Activated naive CD4-positive, alpha-beta T cell treated with anti-CD3 and anti-CD28 coated beads, Interleukin-2, amount 10 ng/mL, durations not matched to agents 7 days and 5 days (primary cell): Measurements from ENCODE around the gene ADD2.

ENCODE experiments used
- CTCF ChIA-PET: fragments of 350-600 bp; sonication (Branson Sonifier 250); formaldehyde crosslinking; loops from one replicate; lab custom pipeline; 2021; ENCODE audit warnings: antibody characterized with exemption; lab: Charles Lee
- DNase-seq: peaks from one replicate; pipeline ENCODE4 v3.0.0-alpha.2; 2020
- H3K27ac Mint-ChIP-seq: one replicate; pipeline ENCODE4 v1.8.0; 2021; ENCODE audit warnings: mild to moderate bottlenecking, moderate library complexity, mixed read lengths
- H3K27me3 Mint-ChIP-seq: one replicate; pipeline ENCODE4 v1.8.0; 2021; ENCODE audit warnings: mild to moderate bottlenecking, mixed read lengths
- H3K36me3 Mint-ChIP-seq: one replicate; pipeline ENCODE4 v1.8.0; 2021; ENCODE audit warnings: mixed read lengths
- H3K4me1 Mint-ChIP-seq: one replicate; pipeline ENCODE4 v1.8.0; 2021; ENCODE audit warnings: mixed read lengths
- H3K4me3 Mint-ChIP-seq: one replicate; pipeline ENCODE4 v1.8.0; 2021; ENCODE audit warnings: mild to moderate bottlenecking, moderate library complexity, mixed read lengths
- H3K9me3 Mint-ChIP-seq: one replicate; pipeline ENCODE4 v1.8.0; 2021; ENCODE audit warnings: mixed read lengths

Gene ADD2

DNA sequence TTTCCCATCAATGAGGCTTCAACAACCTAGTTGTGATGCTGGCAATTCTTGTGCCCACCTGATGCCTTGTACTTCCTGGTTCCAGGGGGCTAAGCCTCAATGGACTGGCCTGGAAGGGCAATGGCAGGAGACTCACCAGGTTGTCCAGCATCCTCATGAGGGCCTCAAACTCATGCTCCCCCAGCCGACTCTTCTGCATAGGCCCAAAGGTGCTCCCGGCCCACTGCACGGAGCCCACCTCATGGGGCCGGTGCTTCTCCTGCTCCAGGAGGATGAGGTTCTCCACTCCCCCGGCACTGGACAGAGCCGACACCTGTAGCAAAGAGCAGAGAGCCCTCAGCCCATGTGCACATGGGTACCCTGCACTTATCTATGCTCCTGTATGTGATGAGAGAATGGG lies 84.5 kb downstream of the ADD2 start:
- Mint-ChIP-seq H3K4me1 (no peaks in the 10 kb centered on the region), H3K4me3 (no peak overlapping the region), H3K36me3 (peaks cover 2% of the 10 kb centered on the region), H3K27ac (no peak overlapping the region), H3K9me3 (no peaks in the 10 kb centered on the region), H3K27me3 (no peaks in the 10 kb centered on the region)
- DNase-seq = no peak
- CTCF ChIA-PET = no interaction called here

DNA sequence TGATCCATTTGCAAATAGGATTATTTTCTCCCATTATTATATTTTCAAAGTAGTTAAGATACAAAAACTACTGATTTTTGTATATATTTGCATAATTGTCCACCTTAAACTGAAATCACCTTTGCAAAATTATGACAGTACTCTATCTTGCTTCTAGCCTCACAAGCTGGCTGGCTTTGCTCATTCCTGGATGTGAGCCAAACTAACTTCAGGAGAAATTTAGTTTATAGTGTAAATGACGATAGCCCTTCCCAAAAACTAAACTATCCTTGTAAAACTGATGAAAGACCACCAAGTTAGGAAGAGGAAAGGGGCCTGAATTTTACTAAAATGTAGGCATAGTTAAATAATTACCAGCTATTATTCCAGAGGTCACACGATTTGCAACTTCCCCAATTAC lies 87.3 kb downstream of the ADD2 start:
- Mint-ChIP-seq H3K27me3 (no peaks in the 10 kb centered on the region), H3K36me3 (peaks cover 1% of the 10 kb centered on the region), H3K4me1 (no peaks in the 10 kb centered on the region), H3K27ac (no peak overlapping the region), H3K4me3 (no peak overlapping the region), H3K9me3 (no peaks in the 10 kb centered on the region)
- CTCF ChIA-PET = interaction anchor here (1.5 kb wide), 1 partner anchor 104 kb away, joined by 3 read pairs; no protein-coding TSS in a partner anchor
- DNase-seq = no peak

DNA sequence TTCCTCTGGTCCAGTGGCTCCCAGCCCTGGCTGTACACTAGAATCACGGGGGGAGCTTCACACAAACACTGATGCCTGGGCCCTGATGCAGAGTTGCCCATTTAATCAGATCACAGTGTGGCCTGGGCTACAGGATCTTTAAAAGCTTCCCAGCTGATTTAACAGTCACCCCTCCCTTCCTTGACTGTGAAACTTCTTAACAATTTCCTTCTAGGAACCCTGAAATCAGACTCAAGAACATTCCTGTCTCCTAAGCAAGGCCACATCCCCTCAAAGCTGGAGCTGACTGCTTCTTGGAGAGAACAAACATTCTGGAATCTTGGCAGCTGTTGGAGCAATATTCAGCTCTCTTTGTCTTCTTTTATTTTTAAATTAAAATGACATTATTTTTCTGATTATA lies 88.7 kb downstream of the ADD2 start:
- CTCF ChIA-PET = interaction anchor here (1.2 to 1.5 kb wide), 2 partner anchors 90 to 106 kb away, joined by 3 read pairs; no protein-coding TSS in a partner anchor
- Mint-ChIP-seq H3K4me3 (no peak overlapping the region), H3K27me3 (no peaks in the 10 kb centered on the region), H3K36me3 (peaks cover 1% of the 10 kb centered on the region), H3K9me3 (no peaks in the 10 kb centered on the region), H3K27ac (no peak overlapping the region), H3K4me1 (peaks cover 6% of the 10 kb centered on the region)
- no peak for DNase-seq

DNA sequence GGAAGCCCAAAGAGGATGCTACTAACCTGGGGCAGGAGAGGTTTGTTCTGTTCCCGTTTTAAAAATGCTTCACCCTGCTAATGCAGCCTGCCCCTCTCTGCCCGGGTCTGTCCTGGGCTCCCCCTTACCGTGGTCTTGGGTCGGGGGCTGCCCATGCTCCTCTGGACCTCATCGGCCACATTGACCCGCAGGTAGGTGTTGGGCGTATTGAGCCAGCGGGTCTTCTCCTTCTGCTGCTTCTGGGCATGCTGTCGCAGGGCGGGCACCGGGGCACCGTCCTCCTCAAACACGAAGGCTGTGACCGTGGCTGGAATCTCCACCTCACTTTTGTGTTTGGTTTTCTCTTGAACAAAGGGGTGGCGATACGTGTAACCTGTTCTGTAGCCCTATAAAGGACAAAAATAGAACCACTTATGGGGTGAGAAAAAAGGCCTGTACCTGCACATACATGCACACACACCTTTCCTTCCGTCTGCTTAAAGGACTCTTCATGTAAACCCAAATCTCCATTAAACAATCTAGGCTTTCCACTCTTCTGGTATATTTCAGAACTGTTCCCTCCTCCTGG lies 89.3 kb downstream of the ADD2 start:
- H3K36me3 Mint-ChIP-seq = peaks cover 1% of the 10 kb centered on the region
- peaks cover 10% of the 10 kb centered on the region for H3K4me1 Mint-ChIP-seq
- CTCF ChIA-PET = interaction anchor here (1.2 kb wide), 1 partner anchor 90 kb away, joined by 3 read pairs; no protein-coding TSS in a partner anchor
- no peaks in the 10 kb centered on the region for H3K27me3 Mint-ChIP-seq
- H3K9me3 Mint-ChIP-seq = no peaks in the 10 kb centered on the region
- no peak overlapping the region for H3K27ac Mint-ChIP-seq
- H3K4me3 Mint-ChIP-seq = no peak overlapping the region
- DNase-seq = no peak

DNA sequence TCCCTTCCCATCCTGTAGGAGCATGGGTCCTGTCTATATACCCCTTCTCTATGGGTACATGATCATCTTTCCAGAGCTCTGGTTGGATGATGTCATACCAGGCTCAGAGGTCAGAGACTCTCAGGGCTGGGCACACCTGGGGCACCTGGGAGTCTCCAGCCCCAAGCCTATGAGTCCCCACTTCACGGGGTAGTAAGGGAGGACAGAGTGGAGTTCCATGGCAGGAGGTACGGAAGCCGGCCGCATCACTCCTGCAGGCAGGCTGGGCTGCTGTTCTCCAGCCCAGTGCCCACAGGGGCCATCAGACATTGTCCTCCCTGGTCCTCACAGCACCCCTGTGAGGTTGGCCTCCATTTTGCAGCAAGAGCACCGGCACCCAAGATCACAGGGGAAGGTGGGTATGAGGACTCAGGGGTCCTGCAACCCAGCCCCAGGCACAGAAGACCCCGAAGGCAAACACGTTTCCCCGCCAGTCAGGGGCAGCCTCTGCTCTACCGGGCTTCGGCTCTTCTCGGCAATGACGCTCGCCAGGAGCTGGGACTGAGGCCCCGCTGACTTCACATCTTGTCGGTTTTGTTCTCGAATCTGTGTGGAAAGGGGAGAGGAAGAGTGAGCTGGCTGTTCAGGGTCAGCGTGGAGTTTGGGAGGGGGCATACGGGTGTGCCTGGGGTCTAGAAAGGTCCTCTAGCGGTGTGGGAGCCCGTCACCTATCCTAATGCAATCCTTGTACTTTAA lies 91.5 kb downstream of the ADD2 start:
- no peaks in the 10 kb centered on the region for H3K27me3 Mint-ChIP-seq
- CTCF ChIA-PET = no interaction called here
- H3K4me3 Mint-ChIP-seq = no peak overlapping the region
- H3K27ac Mint-ChIP-seq = no peak overlapping the region
- no peak for DNase-seq
- peaks cover 1% of the 10 kb centered on the region for H3K36me3 Mint-ChIP-seq
- H3K4me1 Mint-ChIP-seq = peaks cover 10% of the 10 kb centered on the region
- no peaks in the 10 kb centered on the region for H3K9me3 Mint-ChIP-seq

DNA sequence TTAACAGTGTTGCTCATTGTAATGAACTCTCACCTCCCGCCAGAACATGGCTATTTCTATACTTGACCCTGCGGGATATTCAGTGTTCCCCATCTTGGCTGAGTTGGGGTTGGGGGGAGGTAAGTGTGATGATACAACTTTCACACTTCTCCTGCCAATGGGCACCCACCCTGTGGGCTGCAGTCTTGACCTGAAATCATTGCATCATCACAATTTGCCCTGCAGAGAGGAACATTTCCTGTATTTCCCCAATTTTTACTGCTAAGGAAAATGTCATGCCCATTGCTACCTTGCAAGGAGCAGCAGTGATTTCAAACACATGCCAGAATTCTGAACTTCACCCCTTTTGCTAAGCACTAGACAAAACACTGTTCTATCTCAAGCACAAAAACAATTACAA lies 92.1 kb downstream of the ADD2 start:
- H3K36me3 Mint-ChIP-seq = peaks cover 1% of the 10 kb centered on the region
- CTCF ChIA-PET = no interaction called here
- DNase-seq = no peak
- no peak overlapping the region for H3K27ac Mint-ChIP-seq
- H3K9me3 Mint-ChIP-seq = no peaks in the 10 kb centered on the region
- H3K4me3 Mint-ChIP-seq = no peak overlapping the region
- H3K4me1 Mint-ChIP-seq = peaks cover 10% of the 10 kb centered on the region
- H3K27me3 Mint-ChIP-seq = no peaks in the 10 kb centered on the region

DNA sequence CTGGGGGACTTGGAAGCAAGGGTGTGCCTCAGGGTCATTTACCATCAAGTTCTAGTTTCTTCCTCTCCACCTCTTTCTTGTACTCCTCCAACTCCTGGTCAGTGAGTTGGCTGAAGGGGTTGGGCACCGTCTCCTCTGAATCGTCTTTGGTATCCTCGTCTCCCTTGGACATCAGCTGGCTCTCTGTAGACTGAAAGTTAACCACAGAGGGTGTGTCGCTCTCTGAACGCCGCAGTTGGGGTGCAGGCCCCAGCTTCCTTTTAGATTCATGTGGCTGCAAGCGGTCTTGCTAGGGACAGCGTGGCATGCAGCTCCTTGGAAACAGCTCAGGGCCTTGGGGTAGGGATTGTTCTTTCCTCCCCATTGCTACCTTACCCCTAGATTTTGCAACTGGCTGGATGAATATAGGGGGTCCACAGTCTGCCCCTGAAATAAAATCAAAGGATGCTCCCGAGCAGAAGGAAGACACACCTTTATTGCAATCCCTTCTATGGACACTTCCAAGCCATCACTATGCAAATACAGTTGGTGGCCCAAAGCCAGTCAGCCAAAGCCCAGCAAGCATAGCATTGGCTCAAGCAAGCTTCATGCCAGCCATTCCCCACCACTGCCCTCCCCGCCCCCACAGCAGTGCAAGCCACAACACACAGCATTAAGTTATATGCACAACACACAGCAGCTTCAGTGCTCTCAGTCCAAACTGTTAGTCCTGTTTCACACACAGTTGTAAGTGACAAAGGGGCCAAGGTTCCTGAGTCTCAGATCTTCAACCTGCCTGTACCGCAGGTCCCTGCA lies 93.2 kb downstream of the ADD2 start:
- Mint-ChIP-seq H3K4me3 (no peak overlapping the region), H3K36me3 (peaks cover 1% of the 10 kb centered on the region), H3K27ac (no peak overlapping the region), H3K27me3 (no peaks in the 10 kb centered on the region), H3K4me1 (peaks cover 10% of the 10 kb centered on the region), H3K9me3 (no peaks in the 10 kb centered on the region)
- DNase-seq = no peak
- CTCF ChIA-PET = no interaction called here

DNA sequence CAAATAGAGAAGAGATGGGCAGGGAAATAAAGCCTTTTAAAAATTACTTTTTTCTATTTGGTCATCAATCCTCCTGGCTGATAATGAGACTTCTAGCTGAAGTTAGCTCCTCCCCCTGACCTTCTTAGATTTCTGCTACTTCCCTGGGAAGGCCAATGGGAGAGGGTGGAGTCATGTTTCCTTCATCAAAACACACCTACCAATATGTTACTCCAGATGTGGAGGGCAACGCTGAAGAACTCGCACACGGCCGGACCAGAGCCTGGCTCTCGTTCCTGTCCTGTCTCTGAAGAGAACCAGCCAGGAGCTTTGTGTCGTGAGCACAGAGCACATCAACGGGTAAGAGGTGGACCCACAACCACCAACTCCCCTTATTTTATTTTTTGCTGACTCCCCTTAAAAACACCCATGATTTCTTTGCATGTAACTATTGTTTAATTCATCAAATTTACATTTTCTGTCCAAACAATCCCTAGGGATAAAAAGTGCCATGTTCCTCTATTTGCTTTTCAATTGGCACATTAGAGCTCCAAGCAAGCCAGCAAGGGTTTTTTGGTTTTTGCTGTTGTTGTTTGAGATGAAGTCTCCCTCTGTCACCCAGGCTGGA lies 94.9 kb downstream of the ADD2 start:
- CTCF ChIA-PET = no interaction called here
- no peak for DNase-seq
- Mint-ChIP-seq H3K27ac (no peak overlapping the region), H3K4me3 (no peak overlapping the region), H3K27me3 (no peaks in the 10 kb centered on the region), H3K9me3 (no peaks in the 10 kb centered on the region), H3K36me3 (peaks cover 4% of the 10 kb centered on the region), H3K4me1 (peaks cover 10% of the 10 kb centered on the region)

DNA sequence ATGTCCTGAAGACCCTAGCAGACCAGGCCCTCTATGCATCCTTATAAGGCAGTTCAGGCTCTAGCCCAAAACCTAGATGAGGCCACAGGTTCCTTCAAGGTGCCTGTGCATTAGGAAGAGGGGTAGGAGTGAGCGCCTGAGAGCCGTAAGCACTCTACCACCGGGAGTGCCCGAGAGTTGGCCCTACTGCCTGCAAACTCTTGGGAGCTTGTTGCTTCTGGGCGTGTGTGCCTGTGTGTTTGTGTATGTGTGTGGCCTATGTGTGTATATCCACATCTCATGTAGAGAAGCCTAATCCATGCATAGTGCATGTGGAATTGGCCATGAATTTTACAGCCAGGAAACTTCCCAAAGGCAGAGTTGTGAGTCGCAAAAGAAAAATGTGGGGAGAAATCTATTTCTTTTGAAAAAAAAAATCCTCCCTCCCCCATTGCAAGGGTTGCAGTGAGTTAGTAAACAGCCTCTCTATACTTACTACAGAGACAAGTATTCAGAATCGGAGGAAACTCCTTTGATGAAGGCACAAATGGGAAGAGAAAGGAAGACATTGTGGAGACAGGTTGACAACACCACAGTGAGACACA lies 96.8 kb downstream of the ADD2 start:
- CTCF ChIA-PET = interaction anchor here (1.7 kb wide), 1 partner anchor 24 kb away, joined by 4 read pairs; no protein-coding TSS in a partner anchor
- H3K27ac Mint-ChIP-seq = no peak overlapping the region
- DNase-seq = no peak
- H3K9me3 Mint-ChIP-seq = no peaks in the 10 kb centered on the region
- no peaks in the 10 kb centered on the region for H3K27me3 Mint-ChIP-seq
- no peak overlapping the region for H3K4me3 Mint-ChIP-seq
- peaks cover 4% of the 10 kb centered on the region for H3K36me3 Mint-ChIP-seq
- peaks cover 10% of the 10 kb centered on the region for H3K4me1 Mint-ChIP-seq

DNA sequence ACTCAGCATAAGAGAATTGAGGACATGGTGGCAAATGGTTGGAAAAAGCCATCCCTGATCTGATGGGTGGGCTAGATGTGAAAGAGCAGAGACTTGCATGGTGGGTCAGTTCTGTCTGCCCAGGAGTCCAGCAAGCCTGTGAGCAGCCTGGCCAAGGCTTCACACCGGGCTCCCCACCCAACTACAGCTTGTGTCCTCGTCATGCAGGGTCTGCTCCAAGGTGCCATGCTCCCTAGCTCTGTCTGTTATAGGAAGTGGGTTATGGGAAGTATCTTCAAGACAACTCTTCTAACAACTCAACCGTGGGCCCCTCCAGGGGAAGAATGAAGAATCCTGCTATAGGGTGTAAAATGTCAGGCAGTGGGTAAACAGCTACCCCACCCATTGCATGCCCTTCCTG lies 97.4 kb downstream of the ADD2 start:
- CTCF ChIA-PET = interaction anchor here (1.7 kb wide), 1 partner anchor 23 kb away, joined by 4 read pairs; no protein-coding TSS in a partner anchor
- DNase-seq = no peak
- H3K27me3 Mint-ChIP-seq = no peaks in the 10 kb centered on the region
- no peak overlapping the region for H3K27ac Mint-ChIP-seq
- H3K4me3 Mint-ChIP-seq = no peak overlapping the region
- H3K4me1 Mint-ChIP-seq = peaks cover 10% of the 10 kb centered on the region
- peaks cover 4% of the 10 kb centered on the region for H3K36me3 Mint-ChIP-seq
- H3K9me3 Mint-ChIP-seq = no peaks in the 10 kb centered on the region

DNA sequence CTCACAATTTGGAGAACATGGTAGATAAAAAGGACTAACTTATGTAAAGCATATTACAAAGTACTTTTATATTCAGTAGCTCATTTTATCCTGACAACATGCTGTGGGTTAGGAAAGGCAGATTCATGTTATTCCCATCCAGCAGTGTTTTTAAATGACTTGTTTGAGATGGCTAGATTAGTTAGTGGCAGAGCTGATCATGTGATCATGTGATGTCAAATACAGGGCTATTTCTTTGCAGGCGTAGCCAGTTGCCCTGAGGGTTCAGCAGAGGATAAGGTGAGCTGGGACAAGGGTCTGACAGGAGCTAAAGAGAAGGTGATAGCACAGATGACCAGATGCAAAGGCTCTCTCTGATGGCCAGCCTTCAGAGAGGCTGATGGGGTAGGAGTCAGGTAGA lies 97.8 kb downstream of the ADD2 start:
- no peak overlapping the region for H3K27ac Mint-ChIP-seq
- DNase-seq = no peak
- H3K27me3 Mint-ChIP-seq = no peaks in the 10 kb centered on the region
- CTCF ChIA-PET = interaction anchor here (1.7 kb wide), 1 partner anchor 23 kb away, joined by 4 read pairs; no protein-coding TSS in a partner anchor
- no peak overlapping the region for H3K4me3 Mint-ChIP-seq
- peaks cover 4% of the 10 kb centered on the region for H3K36me3 Mint-ChIP-seq
- peaks cover 13% of the 10 kb centered on the region for H3K4me1 Mint-ChIP-seq
- H3K9me3 Mint-ChIP-seq = no peaks in the 10 kb centered on the region

DNA sequence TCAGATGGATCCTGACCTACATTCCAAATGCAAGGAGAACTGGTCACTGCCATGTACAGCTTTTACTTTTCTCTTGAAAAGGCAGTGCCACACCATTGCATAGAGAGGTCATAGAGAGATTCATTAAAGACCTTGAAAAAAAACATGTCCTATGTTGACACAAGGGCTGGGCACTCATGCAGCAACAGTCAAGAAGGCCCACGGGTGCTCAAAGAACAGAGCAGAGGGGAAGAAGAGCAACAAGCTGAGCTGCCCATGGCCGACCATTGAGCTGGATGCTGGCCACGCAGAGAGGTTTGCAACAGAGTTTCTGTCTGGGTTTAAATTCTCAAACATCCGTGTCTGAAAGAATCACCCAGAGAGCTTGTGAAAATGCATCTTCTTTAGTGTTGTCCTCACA lies 99.1 kb downstream of the ADD2 start:
- H3K27ac Mint-ChIP-seq = no peak overlapping the region
- no peak overlapping the region for H3K4me3 Mint-ChIP-seq
- no peaks in the 10 kb centered on the region for H3K27me3 Mint-ChIP-seq
- peaks cover 10% of the 10 kb centered on the region for H3K36me3 Mint-ChIP-seq
- H3K4me1 Mint-ChIP-seq = peaks cover 16% of the 10 kb centered on the region
- DNase-seq = no peak
- CTCF ChIA-PET = interaction anchor here (1.7 kb wide), 1 partner anchor 9 kb away, joined by 4 read pairs; no protein-coding TSS in a partner anchor
- no peaks in the 10 kb centered on the region for H3K9me3 Mint-ChIP-seq

DNA sequence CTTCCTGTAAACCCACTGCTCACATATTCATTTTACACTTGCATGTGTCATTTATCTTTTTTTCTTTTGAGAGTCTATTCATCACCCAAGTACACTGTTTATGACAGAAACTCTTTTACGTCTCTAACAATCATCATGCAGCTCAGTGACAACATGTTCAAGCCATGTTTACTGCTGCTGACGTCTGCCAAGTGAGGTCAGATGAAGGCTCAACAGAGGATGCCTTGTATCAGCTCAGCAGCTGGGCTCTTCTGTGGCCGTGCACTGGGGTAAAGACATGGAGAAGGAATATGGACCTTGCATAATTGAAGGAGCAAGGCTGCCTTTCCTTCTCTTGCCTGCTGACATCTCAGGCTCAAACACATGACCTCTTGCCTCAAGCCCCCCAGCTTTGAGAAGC lies 99.6 kb downstream of the ADD2 start:
- Mint-ChIP-seq H3K36me3 (peaks cover 10% of the 10 kb centered on the region), H3K4me1 (peaks cover 21% of the 10 kb centered on the region), H3K27ac (no peak overlapping the region), H3K4me3 (no peak overlapping the region), H3K9me3 (no peaks in the 10 kb centered on the region), H3K27me3 (no peaks in the 10 kb centered on the region)
- no peak for DNase-seq
- CTCF ChIA-PET = interaction anchor here (1.7 kb wide), 1 partner anchor 9 kb away, joined by 4 read pairs; no protein-coding TSS in a partner anchor
